PC-3 (cell line): Measurements from ENCODE around the gene PRDM5.

ENCODE experiments used
- CTCF ChIP-seq: fragments of 300-600 bp; sonication (generic); conservative IDR thresholded peaks from 2 replicates; pipeline ENCODE4 v1.5.1; 2017; ENCODE audit warnings: antibody characterized with exemption, low read depth, mild to moderate bottlenecking, low read length
- EZH2 ChIP-seq: fragments of 300-600 bp; sonication (generic); IDR thresholded peaks from one replicate; pipeline ENCODE4 v1.6.1; 2017; ENCODE audit warnings: antibody characterized with exemption, mild to moderate bottlenecking, low read length; ENCODE audit not compliant: unreplicated experiment

- no peak for TF ChIP-seq CTCF
- no peak for TF ChIP-seq EZH2
Measured at GRCh38 chr4:120709991-120710390, 212.5 kb downstream of the PRDM5 start.
